ENCODE measurements around the gene FMOD.
"Not testable (repeated sequence)": the region's sequence is repeated elsewhere in the genome, so short reads cannot be mapped to it uniquely, and the experiment has no call there.

The FMOD gene

GRCh38 chr1:203306089-203306964 is 44.6 kb downstream of the FMOD start:
- peaks cover 30% of the 10 kb centered on the region for H3K36me3 Mint-ChIP-seq
- H3K9me3 Mint-ChIP-seq: no peaks in the 10 kb centered on the region
- peak overlapping the region; percentile 97 for H3K4me3 Mint-ChIP-seq
- no peaks in the 10 kb centered on the region for H3K27me3 Mint-ChIP-seq
- peak overlapping the region; percentile 96 for H3K27ac Mint-ChIP-seq
- peaks cover 53% of the 10 kb centered on the region for H3K4me1 Mint-ChIP-seq

DNA sequence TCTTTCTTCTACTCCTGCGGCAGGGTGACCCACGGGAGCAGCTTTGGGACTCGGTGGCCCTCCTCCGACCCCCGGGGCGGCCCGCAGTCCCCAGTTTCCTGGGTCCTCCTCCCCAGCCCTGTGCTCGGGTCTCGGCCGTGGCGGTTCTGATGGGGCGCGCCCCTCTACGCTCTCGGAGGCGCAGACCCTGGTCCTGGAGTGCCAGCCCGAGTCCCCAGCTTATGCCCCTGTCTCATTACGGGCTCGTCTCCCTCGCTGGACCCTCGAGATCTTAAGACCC is 45.2 kb downstream of the FMOD start:
- H3K36me3 Mint-ChIP-seq: peaks cover 30% of the 10 kb centered on the region

GRCh38 chr1:203304919-203305808 is 45.8 kb downstream of the FMOD start, which contains the start of gene BTG2:
Gene BTG2, plus strand, starts transcription at chr1:203305519. Its CDS starts 88 bp downstream, at chr1:203305607.
- H3K27me3 Mint-ChIP-seq: no peaks in the 10 kb centered on the region
- peaks cover 49% of the 10 kb centered on the region for H3K4me1 Mint-ChIP-seq
- no peaks in the 10 kb centered on the region for H3K9me3 Mint-ChIP-seq
- peak within 1 kb of the TSS; percentile 99 for H3K27ac Mint-ChIP-seq
- peaks cover 30% of the 10 kb centered on the region for H3K36me3 Mint-ChIP-seq
- peak within 1 kb of the TSS; percentile 97 for H3K4me3 Mint-ChIP-seq

More for the DNA sequence above, 45.2 kb downstream of the FMOD start:
- Mint-ChIP-seq H3K27me3 (no peaks in the 10 kb centered on the region), H3K4me3 (peak overlapping the region; percentile 97), H3K4me1 (peaks cover 49% of the 10 kb centered on the region), H3K27ac (peak overlapping the region; percentile 96), H3K9me3 (no peaks in the 10 kb centered on the region)

- Mint-ChIP-seq H3K4me3 (peak overlapping the region; percentile 90), H3K36me3 (peaks cover 28% of the 10 kb centered on the region), H3K27me3 (no peaks in the 10 kb centered on the region), H3K4me1 (peaks cover 45% of the 10 kb centered on the region), H3K27ac (peak overlapping the region; percentile 99), H3K9me3 (no peaks in the 10 kb centered on the region)
These were observed 46.5 kb downstream of the FMOD start for GRCh38 chr1:203304391-203304918.

- Mint-ChIP-seq H3K27me3 (no peaks in the 10 kb centered on the region), H3K9me3 (no peaks in the 10 kb centered on the region), H3K27ac (peak overlapping the region; percentile 31), H3K4me1 (peaks cover 44% of the 10 kb centered on the region), H3K36me3 (peaks cover 15% of the 10 kb centered on the region), H3K4me3 (no peak overlapping the region)
These were observed 48.0 kb downstream of the FMOD start for GRCh38 chr1:203302894-203303293.

DNA sequence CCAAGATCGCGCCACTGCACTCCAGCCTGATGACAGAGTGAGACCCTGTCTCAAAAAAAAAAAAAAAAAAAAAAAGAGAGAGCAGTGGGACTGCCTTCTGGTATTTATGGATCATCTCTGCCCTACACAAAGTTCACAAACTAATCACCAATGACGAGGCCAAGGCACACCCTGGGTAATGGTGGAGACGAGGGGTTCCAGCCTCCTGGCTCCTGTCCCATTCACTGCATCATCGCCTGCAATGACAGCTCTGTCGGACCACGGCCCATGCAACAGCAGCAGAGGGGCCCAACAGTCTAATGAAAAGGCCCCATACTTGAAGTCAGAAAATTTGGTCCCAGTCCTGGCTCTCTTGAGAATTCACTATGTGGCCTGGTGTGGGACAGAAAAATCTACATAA is 48.5 kb downstream of the FMOD start:
- no peaks in the 10 kb centered on the region for H3K27me3 Mint-ChIP-seq
- peaks cover 44% of the 10 kb centered on the region for H3K4me1 Mint-ChIP-seq
- no peaks in the 10 kb centered on the region for H3K9me3 Mint-ChIP-seq
- no peak overlapping the region for H3K4me3 Mint-ChIP-seq
- no peak overlapping the region for H3K27ac Mint-ChIP-seq
- H3K36me3 Mint-ChIP-seq: peaks cover 11% of the 10 kb centered on the region

GRCh38 chr1:203301331-203301668 is 49.6 kb downstream of the FMOD start:
- H3K9me3 Mint-ChIP-seq: no peaks in the 10 kb centered on the region
- H3K27me3 Mint-ChIP-seq: no peaks in the 10 kb centered on the region
- H3K27ac Mint-ChIP-seq: no peak overlapping the region
- H3K36me3 Mint-ChIP-seq: no peaks in the 10 kb centered on the region
- H3K4me1 Mint-ChIP-seq: peaks cover 52% of the 10 kb centered on the region
- no peak overlapping the region for H3K4me3 Mint-ChIP-seq

GRCh38 chr1:203300441-203301330 is 50.2 kb downstream of the FMOD start:
- Mint-ChIP-seq H3K4me1 (peaks cover 57% of the 10 kb centered on the region), H3K27ac (peak overlapping the region; percentile 0), H3K36me3 (no peaks in the 10 kb centered on the region), H3K27me3 (no peaks in the 10 kb centered on the region), H3K4me3 (no peak overlapping the region), H3K9me3 (no peaks in the 10 kb centered on the region)

GRCh38 chr1:203299719-203300429 is 51.0 kb downstream of the FMOD start:
- not testable (repeated sequence) for H3K27me3 Mint-ChIP-seq, H3K36me3 Mint-ChIP-seq, H3K9me3 Mint-ChIP-seq, H3K4me3 Mint-ChIP-seq
- Mint-ChIP-seq H3K27ac (peak overlapping the region; percentile 0), H3K4me1 (peaks cover 65% of the 10 kb centered on the region)

DNA sequence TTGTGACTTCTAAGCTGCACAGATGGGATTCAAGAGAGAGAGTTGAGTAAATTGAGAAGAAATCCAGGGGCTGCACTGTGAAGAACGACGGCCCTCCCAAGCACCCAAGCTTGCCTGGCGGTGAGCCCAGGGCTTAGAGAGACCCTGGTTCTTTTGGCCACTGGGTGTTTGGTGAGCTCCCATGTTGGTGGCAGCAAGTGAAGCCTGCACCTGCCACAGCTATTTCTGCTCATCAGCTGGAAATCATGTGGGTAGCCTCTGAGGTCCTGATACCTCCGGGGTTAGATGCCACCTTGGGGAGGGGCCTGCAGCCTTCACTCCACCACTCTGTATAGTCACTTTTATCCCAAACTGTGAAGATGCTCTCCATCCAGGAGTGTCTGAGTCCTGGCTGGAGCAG is 51.8 kb downstream of the FMOD start:
- no peaks in the 10 kb centered on the region for H3K36me3 Mint-ChIP-seq
- H3K4me3 Mint-ChIP-seq: no peak overlapping the region
- H3K27ac Mint-ChIP-seq: no peak overlapping the region
- no peaks in the 10 kb centered on the region for H3K27me3 Mint-ChIP-seq
- no peaks in the 10 kb centered on the region for H3K9me3 Mint-ChIP-seq
- peaks cover 62% of the 10 kb centered on the region for H3K4me1 Mint-ChIP-seq

GRCh38 chr1:203296460-203297073 is 54.4 kb downstream of the FMOD start:
- Mint-ChIP-seq H3K4me3 (no peak overlapping the region), H3K9me3 (no peaks in the 10 kb centered on the region), H3K36me3 (no peaks in the 10 kb centered on the region), H3K27ac (peak overlapping the region; percentile 2), H3K4me1 (peaks cover 70% of the 10 kb centered on the region), H3K27me3 (no peaks in the 10 kb centered on the region)

GRCh38 chr1:203295796-203296195 is 55.1 kb downstream of the FMOD start:
- H3K27ac Mint-ChIP-seq: peak overlapping the region; percentile 71
- no peaks in the 10 kb centered on the region for H3K9me3 Mint-ChIP-seq
- no peaks in the 10 kb centered on the region for H3K36me3 Mint-ChIP-seq
- no peaks in the 10 kb centered on the region for H3K27me3 Mint-ChIP-seq
- peaks cover 76% of the 10 kb centered on the region for H3K4me1 Mint-ChIP-seq
- H3K4me3 Mint-ChIP-seq: no peak overlapping the region

- Mint-ChIP-seq H3K4me1 (peaks cover 90% of the 10 kb centered on the region), H3K27ac (peak overlapping the region; percentile 95), H3K27me3 (no peaks in the 10 kb centered on the region), H3K36me3 (no peaks in the 10 kb centered on the region), H3K4me3 (peak overlapping the region; percentile 86), H3K9me3 (no peaks in the 10 kb centered on the region)
These were observed 59.5 kb downstream of the FMOD start for GRCh38 chr1:203291201-203292096.
